ENCODE data around the gene ASB11. TPM values are rescaled to one million over a fixed set of nuclear protein-coding genes. Genes with fewer than 3 reads are reported as not detected.

Gene ASB11
- total RNA-seq, 1 experiment from 2014 or later = not detected

DNA sequence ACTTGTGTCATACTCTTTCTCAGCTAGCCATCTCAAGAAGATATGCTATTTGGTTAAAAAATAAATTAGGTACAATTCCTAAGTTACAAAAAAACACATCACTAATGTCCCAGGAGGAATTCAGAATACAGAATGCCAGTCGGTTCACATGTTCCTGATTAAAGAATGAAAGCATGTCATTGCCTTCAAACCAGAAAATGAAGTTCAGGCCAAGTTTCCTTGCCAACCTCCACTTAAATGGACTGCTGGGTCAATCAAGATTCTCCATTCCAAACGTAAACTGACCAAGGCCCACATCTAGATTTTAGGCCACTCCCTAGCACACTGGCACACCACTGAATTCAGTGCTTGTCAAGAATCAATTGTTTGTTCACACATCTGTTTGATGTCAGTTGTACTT is 13.4 kb upstream of the ASB11 start:
- Histone ChIP-seq H2AFZ (ENCODE audit: low read length) (no peak overlapping the region), H3K18ac (ENCODE audit: insufficient read length, low read depth, low read length) (no peak overlapping the region), H3K23ac (ENCODE audit: insufficient read length, low read depth, low read length) (no peak overlapping the region), H4K8ac (replicated peaks; ENCODE audit: insufficient read length, low read depth, low read length) (no peak overlapping the region), H3K14ac (ENCODE audit: insufficient read depth, low read length) (no peak overlapping the region), H3K56ac (ENCODE audit: insufficient read length, low read depth, low read length) (no peak overlapping the region), H2BK5ac (ENCODE audit: insufficient read length, low read length) (no peak overlapping the region), H2BK20ac (ENCODE audit: low read depth, low read length, poor library complexity, severe bottlenecking) (no peak overlapping the region), H3K4me1 (ENCODE audit: insufficient read depth, low read length) (no peaks in the 10 kb centered on the region), H3K4ac (ENCODE audit: low read depth, low read length) (no peak overlapping the region), H3K9ac (ENCODE audit: extremely low read depth, insufficient read length, low read length) (no peak overlapping the region), H4K91ac (ENCODE audit: insufficient read length, low read depth, low read length) (no peak overlapping the region), H3T11ph (ENCODE audit: low read length) (no peak overlapping the region), H2BK15ac (ENCODE audit: low read depth, low read length) (no peak overlapping the region), H3K79me1 (ENCODE audit: insufficient read depth, low read depth, low read length, poor library complexity, severe bottlenecking) (no peaks in the 10 kb centered on the region), H3K27ac (ENCODE audit: insufficient read length, low read depth, low read length) (no peak overlapping the region), H2AK5ac (ENCODE audit: insufficient read length, low read length) (no peak overlapping the region), H3K4me2 (ENCODE audit: insufficient read depth, insufficient read length, low read length) (no peak overlapping the region), H4K20me1 (ENCODE audit: control insufficient read depth, insufficient read depth, insufficient read length) (no peaks in the 10 kb centered on the region), H3K23me2 (ENCODE audit: insufficient read length, low read depth, low read length, poor library complexity, severe bottlenecking) (no peaks in the 10 kb centered on the region), H3K79me2 (ENCODE audit: insufficient read depth, low read length) (no peaks in the 10 kb centered on the region), H3K9me3 (ENCODE audit: control insufficient read depth, low read depth, low read length) (no peaks in the 10 kb centered on the region), H4K5ac (ENCODE audit: insufficient read length, low read depth, low read length) (no peak overlapping the region), H2BK12ac (ENCODE audit: insufficient read length, low read depth, low read length) (no peak overlapping the region), H3K27me3 (ENCODE audit: insufficient read depth, low read length) (no peaks in the 10 kb centered on the region), H2BK120ac (ENCODE audit: low read depth, low read length, poor library complexity, severe bottlenecking) (no peak overlapping the region)
- Mint-ChIP-seq H3K27ac (no peak overlapping the region), H3K4me1 (no peaks in the 10 kb centered on the region), H3K4me3 (no peak overlapping the region), H3K9me3 (peaks cover 2 to 3% of the 10 kb centered on the region in 2 experiments; a peak in 3 of 5 replicates), H3K36me3 (ENCODE audit: insufficient read depth in 1 of 3, low read depth in 3 of 3) (peaks cover 0 to 31% (median 13%) of the 10 kb centered on the region in 3 experiments; a peak in 5 of 7 replicates), H3K27me3 (ENCODE audit: low read depth) (no peaks in the 10 kb centered on the region)
- DNase-seq = no peak
- TF ChIP-seq, protein P1, sequence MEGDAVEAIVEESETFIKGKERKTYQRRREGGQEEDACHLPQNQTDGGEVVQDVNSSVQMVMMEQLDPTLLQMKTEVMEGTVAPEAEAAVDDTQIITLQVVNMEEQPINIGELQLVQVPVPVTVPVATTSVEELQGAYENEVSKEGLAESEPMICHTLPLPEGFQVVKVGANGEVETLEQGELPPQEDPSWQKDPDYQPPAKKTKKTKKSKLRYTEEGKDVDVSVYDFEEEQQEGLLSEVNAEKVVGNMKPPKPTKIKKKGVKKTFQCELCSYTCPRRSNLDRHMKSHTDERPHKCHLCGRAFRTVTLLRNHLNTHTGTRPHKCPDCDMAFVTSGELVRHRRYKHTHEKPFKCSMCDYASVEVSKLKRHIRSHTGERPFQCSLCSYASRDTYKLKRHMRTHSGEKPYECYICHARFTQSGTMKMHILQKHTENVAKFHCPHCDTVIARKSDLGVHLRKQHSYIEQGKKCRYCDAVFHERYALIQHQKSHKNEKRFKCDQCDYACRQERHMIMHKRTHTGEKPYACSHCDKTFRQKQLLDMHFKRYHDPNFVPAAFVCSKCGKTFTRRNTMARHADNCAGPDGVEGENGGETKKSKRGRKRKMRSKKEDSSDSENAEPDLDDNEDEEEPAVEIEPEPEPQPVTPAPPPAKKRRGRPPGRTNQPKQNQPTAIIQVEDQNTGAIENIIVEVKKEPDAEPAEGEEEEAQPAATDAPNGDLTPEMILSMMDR (conservative IDR thresholded peaks at IDR 0.05) = no peak
- no CpG with 5 or more reads among the region's 2 CpGs for WGBS (ENCODE audit: extremely low coverage, insufficient read length, low lambda C conversion rate)

Data from H9 (cell line).